AG09309 (cell line): ENCODE measurements around the gene AGMAT.
"Not testable (repeated sequence)": the region's sequence is repeated elsewhere in the genome, so short reads cannot be mapped to it uniquely, and the experiment has no call there.

Experiments
- DNase-seq: peaks from one replicate; pipeline ENCODE4 v3.0.0-alpha.2; 2010; ENCODE audit warnings: low read depth
- H3K4me3 ChIP-seq: 2 replicates; pipeline ENCODE4 v1.5.1; 2011; ENCODE audit warnings: mild to moderate bottlenecking, low read depth, low read length, moderate library complexity; ENCODE audit not compliant: control insufficient read depth
- TF ChIP-seq, protein P1 (sequence below): IDR thresholded peaks from 2 replicates; pipeline ENCODE4 v1.5.1; 2011; ENCODE audit warnings: mild to moderate bottlenecking, low read depth, low read length, inconsistent platforms; ENCODE audit not compliant: insufficient read depth, control insufficient read depth; ENCODE audit errors: missing control alignments

The AGMAT gene

DNA sequence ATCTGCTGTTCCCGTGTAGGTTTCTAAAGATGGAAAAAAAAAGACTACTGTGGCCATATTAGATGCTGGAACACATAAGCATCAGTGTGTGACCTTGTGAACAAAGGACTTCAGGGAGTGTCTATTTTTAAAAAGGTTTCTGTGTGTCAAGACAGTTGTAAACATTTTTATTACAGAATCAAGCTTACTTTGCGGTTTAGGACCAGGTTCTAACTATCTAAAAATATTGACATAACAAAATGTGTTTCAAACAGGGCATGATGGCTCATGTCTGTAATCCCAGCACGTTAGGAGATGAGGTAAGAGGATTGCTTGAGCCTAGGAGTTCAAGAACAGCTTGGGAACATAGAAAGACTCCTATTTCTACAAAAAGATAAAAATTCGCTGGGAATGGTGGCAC is 25.3 kb upstream of the AGMAT start:
- H3K4me3 ChIP-seq = no peak overlapping the region
- DNase-seq = no peak
- TF ChIP-seq, protein P1, sequence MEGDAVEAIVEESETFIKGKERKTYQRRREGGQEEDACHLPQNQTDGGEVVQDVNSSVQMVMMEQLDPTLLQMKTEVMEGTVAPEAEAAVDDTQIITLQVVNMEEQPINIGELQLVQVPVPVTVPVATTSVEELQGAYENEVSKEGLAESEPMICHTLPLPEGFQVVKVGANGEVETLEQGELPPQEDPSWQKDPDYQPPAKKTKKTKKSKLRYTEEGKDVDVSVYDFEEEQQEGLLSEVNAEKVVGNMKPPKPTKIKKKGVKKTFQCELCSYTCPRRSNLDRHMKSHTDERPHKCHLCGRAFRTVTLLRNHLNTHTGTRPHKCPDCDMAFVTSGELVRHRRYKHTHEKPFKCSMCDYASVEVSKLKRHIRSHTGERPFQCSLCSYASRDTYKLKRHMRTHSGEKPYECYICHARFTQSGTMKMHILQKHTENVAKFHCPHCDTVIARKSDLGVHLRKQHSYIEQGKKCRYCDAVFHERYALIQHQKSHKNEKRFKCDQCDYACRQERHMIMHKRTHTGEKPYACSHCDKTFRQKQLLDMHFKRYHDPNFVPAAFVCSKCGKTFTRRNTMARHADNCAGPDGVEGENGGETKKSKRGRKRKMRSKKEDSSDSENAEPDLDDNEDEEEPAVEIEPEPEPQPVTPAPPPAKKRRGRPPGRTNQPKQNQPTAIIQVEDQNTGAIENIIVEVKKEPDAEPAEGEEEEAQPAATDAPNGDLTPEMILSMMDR = no peak

DNA sequence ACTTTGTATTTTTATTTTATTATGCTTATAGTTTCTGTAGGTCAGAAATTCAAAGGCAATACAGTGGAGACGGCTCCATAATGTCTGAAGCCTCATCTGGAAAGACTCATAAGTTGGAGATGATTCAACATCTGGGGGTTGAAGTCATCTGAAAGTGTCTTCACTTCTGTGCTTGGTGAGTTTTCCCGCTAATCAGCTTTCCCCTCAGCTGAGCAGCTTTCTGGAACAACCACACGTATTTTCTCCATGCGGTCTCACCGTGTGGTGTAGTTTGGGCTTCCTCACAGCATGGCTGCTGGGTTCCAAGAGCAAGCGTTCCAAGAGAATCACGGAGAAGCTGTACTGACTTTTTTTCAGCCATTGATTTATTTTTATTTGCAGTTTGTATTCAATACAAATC is 24.8 kb upstream of the AGMAT start:
- H3K4me3 ChIP-seq = no peak overlapping the region
- no peak for DNase-seq
- TF ChIP-seq, protein P1 = no peak

DNA sequence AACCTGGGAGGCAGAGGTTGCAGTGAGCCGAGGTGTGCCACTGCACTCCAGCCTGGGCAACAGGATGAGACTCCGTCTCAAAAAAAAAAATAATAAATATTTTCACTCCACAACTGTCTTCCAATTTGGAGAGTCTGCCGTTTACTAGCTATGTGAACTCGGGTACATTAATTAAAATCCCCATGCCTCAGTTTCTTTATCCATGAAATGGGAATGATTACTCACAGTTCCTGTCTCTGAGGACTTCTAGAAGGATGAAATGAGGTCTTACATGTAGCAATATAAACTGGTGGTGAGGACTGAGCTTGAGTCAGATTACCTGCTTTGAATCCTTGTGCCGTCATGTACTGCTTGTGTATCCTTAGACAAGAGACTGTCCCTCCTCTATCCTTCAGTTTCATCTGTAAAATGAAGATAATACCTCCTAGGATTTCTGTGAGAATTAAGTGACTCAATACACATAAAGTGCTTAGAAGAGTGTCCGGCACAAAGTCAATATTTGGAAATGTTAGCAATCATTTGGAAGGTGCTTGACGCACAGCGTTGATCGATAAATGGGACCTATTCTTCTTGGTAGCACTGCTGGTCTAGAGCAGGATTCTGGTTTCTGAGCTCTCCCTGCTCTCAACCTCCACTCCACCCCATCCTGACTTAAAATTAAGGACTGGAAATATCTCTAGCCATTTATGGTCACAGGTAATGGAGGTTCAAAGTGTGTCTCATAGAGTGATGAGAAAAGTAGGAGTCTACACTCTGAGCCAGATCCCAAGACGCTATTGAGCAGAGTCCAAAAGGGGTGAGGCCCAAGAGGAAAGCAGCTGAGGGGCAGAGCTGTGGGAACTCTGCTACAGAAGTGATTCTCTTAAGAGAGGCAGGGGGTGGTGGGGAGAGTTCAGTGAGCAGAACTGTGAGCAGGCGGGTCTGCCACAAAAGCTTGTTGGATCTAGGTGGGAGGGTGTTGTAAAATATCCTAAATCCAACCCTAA is 20.8 kb upstream of the AGMAT start:
- no peak for DNase-seq
- H3K4me3 ChIP-seq = no peak overlapping the region
- TF ChIP-seq, protein P1 = no peak

DNA sequence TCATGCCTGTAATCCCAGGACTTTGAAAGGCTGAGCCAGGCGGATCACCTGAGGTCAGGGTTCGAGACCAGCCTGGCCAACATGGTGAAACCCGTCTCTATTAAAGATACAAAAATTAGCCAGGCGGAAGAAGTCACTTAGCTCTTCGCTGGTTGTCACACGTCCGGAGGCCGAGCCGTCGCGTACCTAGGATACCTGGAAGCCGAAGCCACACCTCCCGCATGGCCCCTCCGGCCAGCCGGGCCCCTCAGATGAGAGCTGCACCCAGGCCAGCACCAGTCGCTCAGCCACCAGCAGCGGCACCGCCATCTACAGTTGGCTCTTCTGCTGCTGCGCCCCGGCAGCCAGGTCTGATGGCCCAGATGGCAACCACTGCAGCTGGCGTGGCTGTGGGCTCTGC is 19.5 kb upstream of the AGMAT start:
- not testable (repeated sequence) for H3K4me3 ChIP-seq, DNase-seq

DNA sequence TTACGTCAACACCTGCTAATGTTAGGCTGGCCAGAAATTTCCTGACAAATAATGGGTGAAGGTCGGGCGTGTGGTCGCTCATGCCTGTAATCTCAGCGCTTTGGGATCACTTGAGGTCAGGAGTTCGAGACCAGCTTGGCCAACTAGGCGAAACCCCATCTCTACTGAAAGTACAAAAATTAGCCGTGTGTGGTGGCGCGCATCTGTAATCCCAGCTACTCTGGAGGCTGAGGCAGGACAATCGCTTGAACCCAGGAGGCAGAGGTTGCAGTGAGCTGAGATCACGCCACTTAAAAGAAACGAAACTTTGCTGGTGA is 19.1 kb upstream of the AGMAT start:
- H3K4me3 ChIP-seq = peak overlapping the region; percentile 61

DNA sequence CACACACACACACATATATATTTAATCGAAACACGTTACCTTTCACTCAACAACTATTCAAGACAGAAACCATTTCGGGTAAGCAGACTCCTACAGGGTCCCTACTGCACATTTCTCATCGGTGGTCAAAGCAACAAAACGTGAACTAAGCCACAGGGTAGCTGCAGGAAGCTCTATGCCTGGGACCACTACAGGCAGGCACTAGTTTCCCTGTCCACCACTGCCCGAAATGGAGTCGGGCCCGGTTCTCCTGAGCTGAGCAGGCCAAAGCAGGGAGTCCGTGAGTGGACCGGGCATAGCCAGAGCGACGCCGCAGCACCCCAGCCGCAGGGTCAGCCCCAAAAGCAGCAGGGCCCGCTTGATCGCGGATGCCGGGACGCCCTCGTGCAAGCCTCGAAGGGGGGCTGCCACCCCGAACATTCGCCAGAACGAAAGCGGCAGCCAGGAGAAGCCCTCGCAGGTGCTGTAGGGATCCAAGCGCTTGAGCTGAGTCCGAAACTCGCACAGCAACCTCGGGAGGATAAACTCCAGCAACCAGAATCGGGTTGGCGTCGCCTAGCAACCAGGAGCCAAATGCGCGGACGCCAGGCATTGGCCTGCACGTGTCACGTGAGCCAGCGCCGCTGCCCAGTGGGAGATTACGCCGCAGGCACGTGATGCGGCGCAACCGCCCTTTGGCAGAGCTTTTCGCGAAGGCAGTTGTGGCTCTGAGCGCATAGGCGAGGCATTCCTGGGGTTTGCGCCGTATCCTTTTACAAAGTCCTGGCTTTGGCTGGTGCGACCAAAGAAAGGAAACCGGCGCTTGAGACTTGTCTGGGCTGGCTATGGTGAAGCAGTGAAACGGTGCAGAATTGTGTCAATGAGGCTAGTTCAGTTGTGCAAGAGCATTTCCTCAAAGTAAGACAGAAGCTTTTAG is 18.5 kb upstream of the AGMAT start:
- H3K4me3 ChIP-seq = peak overlapping the region; percentile 61

More for the DNA sequence above, 19.1 kb upstream of the AGMAT start:
- not testable (repeated sequence) for DNase-seq

DNA sequence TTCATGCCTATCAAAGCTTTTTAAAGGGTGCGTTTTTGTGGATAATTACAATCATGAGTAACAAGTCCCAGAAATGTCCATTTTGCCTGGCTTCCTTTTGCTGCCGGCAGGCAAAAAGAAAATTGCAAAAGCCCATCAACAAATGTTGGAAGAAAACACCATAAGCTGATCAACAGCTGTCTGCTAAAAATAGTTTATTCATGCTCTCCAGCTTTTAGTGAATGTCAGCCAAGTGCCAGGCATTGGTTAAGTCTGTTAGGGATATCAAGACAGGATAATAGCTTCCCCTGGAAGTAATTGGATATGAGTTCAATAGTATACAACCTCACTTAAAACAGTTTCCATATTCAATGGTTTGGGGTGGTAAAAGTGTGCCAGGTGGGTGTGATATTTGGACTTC is 13.6 kb upstream of the AGMAT start:
- TF ChIP-seq, protein P1 = no peak

More for the DNA sequence above, 18.5 kb upstream of the AGMAT start:
- TF ChIP-seq, protein P1 = no peak
- DNase-seq = peak; percentile 67

More for the DNA sequence above, 13.6 kb upstream of the AGMAT start:
- no peak for DNase-seq
- H3K4me3 ChIP-seq = no peak overlapping the region
